HT-29 (cell line): ENCODE data around the gene SND1. TPM values are rescaled to one million over a fixed set of nuclear protein-coding genes. Genes with fewer than 3 reads are reported as not detected.

Experiments used
- DNase-seq: peaks from one replicate; pipeline ENCODE4 v3.0.0-alpha.2; 2015; ENCODE audit warnings: low spot score
- total RNA-seq: library from RNA; depleted of rRNA; stranded (reverse); fragments of >200 nt; shearing (Covaris generic); gene quantifications from 2 replicates; pipeline ENCODE4 v1.2.3, GENCODE V29; 2014

SND1 gene
- total RNA-seq, 1 experiment from 2014 or later = 178 TPM

DNA sequence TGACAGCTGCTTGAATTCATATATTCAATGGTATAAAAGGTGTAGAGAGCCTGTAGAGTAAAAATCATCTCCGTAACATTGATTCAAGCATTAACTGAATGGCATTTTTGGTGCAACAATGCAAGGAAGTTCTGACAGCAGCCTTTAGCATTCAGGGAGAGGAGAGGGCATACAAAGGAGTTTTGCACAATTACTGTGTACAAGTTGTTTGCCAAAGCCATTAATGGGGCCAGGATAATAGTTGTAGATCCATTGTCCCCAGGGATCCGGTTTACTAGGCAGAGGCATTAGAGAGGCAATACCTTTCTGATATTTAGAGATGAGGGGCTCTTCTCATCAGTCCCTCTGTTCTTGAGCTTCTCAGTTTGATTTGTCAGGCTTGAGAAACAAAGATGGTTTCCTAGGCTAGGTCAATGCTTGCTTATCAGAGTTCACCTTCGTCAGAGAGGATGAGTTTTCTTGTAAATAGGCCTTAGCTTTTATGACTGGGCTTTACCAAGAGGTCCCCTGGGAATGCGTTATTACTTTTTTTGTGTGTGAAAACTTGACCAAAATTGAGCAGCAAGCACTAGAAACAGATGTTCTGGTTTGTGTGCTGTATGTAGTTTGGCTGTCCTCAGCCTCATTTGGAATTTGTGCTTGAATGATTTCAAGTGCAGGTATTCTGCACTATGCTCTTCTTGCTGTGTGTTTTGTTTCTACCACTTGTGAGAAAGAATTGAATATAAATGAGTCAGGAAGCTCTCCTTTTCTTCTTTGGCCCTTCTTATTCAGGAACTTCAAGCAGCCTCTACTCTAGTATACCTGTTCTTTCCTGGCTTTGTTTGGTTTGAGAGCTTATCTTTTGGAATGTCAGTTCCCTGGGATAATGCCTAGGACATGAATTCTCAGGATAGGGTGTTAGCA, 32.0 kb downstream of the SND1 start:
- no peak for DNase-seq

DNA sequence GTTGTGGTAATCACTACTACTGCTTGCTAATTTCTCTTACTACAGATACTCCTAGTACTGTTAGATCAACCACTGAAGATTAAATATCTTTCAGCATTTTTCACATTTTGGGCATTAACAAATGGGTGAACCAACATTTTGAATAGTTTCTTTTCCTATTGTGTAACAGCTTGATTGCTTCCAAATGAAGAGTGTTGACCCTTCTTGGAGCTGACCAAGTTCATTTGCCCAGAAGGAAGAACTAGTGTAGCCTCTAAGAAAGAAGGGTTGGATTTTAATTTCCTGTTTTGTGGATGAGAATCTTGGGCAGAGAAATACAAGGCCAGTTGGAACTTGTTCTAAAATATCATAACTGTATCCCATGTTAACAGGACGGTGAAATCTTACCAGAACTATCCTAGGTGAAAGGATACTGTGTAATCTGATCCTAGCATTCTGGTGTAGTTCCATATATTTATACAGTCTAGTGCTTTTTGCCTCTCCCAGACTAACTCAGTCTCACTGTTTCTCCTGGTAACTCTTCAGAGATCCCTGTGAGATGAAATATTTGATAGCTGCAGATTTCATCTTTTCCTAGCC, 37.3 kb downstream of the SND1 start:
- DNase-seq = no peak

DNA sequence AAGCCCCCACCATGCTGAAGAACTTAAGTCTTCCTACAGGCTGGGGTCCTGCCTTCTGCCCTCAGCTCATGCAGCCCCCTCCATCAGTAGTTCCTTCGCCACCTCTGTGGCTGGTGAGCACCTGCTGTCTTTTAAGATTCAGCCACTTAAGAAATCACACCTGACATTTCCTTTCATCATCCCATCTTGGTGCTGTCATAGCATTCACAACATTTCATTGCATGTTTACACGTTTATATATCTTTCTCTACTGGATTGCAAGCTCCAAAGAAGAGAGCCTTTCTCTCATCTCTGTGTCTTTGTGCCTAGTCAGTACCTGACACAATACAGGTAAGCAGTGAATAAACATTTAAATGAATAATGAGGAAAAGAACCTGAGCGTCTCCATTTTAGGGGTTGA, 38.3 kb downstream of the SND1 start:
- no peak for DNase-seq

DNA sequence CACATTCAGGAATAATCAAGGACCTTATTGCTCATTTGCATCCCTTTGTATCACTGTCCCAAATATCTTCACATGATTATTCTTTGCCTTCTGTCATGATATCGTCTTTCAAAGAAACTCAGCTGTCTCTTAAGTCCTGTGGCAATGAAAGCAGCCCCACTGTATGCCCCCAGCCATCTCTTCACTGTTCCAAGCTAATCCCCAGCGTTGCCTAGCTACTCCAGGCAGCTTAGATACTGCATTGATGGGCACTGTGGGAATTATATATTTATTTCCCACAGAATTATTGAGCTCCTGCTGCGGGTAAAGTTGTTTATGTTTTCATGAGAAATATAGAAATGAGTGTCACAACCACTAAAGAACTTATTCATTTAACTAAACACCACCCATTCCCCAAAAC, 38.8 kb downstream of the SND1 start:
- DNase-seq = no peak

DNA sequence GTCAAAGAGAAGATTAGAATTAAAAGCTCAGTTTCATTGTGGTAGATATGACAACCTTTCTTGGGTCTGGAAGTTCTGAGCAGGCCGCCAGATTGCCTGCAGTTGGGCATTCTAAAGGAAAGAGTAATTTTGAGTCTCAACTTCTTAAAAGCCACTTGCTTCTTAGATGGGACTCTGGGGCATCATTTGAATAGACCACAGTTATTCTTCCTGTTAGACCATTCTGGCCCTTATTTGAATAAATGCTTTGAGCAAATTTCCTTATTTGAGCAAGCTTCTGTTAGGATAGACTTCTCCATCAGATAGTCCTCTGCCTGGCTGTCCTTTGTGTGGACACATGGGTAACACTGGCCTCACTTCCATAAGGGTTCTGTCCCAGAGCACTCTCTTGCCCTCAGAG, 40.2 kb downstream of the SND1 start:
- DNase-seq = no peak

DNA sequence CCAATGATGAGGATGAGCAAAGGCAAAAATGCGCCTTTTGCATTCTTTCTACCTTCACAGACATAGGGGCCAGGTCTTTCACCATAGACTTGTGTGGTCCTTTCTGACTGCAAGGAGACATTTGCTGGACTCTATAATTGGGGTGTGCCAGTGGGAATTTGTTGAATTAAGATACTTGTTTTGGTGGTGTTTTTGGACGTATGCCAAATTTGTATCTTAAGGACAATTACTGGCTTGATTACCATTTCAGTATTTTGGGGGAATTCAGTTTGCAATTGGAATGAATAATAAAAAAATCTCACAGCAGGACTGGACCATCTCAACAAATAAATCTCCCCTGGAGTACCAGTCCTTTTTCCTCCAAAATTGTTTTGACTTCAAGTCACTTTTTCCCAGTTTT, 47.9 kb downstream of the SND1 start:
- DNase-seq = no peak

DNA sequence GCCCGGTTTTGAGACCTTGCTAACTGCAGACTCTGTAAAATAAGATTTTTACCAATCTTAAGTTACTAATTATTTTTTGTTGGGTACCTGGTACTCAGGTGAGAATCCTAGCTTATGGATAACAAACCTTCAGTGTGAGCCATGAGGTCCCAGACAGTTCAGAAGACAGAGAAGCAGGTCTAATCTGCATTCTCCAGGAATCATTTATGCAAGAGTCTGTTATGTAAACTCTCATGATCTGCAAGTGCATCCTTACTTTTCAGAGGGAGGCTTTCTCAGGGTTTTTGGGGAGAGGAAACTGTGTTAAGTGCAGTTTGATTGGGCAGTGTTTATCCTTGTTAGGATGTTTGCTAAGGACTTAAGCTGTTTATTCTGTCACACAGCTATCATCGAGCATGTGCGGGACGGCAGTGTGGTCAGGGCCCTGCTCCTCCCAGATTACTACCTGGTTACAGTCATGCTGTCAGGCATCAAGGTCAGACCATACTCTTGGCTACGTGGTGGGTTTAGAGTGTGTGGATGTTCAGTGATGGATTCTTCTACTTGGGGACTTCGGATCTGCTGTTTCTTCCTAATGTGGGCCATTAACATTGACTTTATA, 50.2 kb downstream of the SND1 start:
- no peak for DNase-seq

DNA sequence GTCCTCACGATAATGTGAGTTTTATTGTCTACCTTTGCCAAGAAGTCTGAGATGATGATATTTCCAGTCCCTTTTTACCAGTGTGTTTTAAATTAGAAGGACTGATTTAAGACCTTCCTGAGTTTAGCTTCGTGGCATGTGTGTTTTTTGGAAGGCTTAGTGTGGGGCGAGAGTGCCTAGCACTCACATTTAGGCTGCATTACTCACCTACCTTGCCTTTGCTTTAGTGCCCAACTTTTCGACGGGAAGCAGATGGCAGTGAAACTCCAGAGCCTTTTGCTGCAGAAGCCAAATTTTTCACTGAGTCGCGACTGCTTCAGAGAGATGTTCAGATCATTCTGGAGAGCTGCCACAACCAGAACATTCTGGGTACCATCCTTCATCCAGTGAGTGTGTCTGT, 50.9 kb downstream of the SND1 start:
- DNase-seq = no peak

DNA sequence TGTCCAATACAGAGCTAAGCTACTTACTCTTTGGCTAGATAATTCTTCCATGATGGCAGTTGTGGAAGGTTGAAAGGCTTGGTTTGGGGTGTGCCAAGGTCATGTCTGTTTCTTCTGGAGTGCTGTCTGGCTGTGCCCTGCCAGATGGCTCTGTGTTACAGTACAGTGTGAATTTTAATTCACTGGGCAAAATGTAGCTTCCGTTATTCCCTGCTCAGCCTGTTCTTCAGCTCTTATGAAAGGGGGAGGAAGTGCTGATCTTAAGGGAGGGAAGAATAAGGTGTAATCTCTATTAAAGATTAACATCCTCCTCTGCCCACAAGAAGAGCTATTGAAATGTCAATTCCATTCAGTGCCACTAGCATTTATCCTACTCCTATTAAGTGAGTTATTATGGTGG, 52.2 kb downstream of the SND1 start:
- DNase-seq = peak; percentile 75

DNA sequence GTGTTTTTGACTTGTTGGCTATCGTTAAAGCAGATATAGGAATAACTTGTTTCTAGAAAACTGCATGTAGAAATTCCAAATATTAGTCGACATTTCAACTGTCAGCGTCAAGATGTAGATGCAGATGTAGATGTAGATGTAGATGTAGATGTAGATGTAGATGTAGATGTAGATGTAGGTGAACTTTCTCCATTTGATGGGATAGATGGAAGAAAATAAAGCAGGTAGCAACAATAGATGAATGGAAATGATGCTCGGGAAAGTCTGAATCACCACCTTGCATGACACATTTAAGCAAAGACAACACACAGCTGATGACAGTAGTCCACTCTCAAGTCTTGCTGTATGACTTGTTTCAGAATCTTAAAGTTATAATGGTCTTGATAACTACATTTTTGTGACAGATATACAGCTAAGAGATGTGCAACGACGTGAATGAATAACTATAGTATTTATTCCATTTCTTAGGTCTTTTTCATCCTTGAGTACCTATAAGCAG, 53.5 kb downstream of the SND1 start:
- no peak for DNase-seq

DNA sequence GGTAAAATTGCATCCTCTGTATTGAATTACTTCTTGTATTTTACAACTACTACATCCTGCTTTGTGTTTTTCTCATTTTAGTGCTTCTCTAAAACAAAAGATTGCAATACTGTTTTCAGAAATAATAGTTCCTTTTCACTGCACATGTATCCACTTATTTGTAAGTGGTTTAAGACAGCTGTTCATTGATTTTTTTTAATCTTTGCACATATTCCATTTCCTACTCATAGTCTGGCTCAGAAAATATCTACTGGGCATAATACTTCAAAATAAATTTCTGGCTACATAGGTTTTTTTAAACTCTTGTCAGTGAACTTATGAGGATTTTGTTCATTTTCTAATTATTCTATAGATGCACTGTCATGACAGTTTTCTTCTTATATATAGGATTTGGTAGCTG, 54.8 kb downstream of the SND1 start:
- no peak for DNase-seq

DNA sequence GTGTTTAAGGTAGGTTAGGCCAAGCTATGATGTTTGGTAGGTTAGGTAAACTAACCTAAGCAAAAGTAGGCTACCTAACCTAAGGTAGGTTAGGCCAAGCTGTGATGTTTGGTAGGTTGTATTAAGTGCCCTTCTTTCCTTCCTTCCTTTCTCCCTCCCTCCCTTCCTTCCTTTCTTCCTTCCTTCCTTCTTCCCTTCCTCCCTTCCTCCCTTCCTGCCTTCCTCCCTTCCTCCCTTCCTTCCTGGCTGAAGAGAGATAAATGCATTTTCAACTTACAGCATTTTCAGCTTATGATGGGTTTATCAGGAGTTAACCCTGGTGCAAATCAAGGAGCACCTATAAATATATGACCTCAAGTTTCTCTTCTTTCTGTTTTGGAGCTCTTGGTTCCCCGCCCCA, 56.2 kb downstream of the SND1 start:
- DNase-seq = no peak

DNA sequence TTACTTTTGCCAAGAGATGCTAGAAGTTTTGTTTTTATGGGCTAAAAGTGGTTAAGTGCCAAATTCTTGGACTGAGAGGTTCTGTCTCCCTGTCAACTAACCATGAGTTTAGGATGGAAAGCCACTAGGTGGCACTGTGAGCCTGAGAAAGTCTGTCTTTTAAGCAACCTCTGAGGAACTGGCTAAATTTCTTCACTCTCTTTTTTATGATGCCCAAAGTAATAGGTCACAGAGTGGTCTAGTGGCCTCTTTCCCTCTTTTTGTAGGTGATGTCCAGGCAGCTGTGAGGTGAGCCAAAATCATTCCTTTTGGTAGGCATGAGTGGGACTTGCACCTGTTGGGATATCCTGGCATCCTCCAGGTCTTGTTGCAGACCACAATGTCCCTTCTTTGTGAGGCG, 56.8 kb downstream of the SND1 start:
- peak; percentile 89 for DNase-seq

DNA sequence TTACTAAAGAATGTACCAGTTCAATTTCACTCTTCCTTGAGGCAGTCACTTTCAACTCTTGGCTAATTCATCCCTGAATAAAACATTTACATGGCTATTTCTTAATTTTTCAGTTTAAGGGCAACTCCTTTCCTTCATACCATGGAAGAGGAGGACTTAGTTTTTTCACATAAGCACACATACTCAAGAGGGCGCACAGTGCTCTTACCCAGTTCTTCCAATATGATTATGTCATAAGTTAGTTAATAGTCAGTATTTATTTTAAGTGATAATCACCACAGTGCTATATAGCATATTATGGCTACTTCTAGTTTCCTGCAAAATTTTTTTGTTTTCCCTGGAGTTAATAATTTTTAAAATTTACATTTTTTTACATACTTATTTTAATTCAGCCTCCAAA, 58.6 kb downstream of the SND1 start:
- DNase-seq = no peak

DNA sequence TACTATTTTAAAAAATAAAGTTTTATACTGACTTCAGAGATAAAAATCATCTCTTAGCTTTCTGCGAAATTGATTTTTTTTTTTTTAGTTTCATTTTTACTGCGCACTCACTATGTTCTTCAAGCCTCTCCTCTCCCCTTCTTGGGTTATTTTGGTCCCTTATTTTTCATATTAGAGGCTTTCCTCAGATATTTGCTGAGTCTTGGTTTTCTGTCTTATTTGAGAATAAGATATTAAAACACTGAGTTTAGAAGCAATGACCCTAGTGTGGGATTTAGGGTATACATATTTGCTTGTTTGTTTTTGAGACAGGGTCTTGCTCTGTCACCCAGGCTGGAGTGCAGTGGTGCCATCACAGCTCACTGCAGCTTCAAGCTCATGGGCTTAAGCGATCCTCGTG, 59.9 kb downstream of the SND1 start:
- DNase-seq = no peak

DNA sequence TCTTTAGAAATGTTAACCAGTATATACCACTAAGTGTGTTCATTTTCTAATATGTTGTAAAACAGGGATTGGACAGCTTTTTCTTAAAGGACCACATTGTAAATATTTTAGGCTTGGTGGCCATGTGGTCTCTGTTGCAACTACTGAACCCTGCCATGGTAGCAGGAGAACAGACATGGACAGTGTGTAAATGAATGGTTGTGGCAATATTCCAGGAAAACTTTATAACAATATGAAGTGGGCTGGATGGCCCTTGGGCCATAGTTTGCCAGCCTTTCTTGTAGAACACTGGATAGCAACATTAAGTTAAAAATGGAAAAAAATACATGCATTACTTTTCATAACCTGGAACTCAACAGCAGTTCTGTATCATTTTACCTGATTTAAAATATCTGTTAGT, 61.0 kb downstream of the SND1 start:
- DNase-seq = no peak

DNA sequence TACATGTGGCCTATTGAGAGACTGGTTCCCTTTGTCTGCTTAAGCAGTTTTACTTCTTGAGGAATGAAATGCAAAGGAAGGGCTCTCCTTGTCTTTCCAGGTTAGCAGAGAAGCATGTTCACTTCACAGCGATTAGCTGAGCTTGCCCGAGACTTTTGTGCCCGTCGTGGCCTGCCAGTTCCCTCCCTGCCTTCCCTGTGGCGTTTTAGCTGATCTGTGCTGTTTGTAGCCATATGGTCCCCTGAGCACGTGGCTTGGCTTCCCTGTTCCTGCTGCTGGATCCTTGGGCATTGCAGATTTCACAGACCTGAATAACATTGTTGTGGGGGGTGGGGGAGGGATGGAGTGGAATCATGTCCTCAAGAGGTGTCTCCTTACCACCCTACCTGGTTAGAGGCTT, 61.8 kb downstream of the SND1 start:
- DNase-seq = no peak

DNA sequence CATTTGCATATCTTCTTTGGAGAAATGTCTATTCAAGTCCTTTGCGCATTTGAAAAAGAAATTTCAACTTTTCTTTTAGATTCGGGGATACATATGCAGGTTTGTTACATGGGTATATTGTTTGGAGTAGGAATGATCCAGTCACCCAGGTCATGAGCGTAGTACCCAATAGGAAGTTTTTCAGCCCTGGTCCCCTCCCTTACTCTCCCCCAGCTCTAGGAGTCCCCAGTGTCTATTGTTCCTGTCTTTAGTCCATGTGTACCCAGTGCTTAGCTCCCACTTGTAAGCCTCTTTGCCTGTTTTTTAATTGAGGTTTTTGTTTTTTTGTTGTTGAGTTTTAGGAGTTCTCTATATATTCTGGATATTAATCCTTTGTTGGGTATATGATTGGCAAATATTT, 63.3 kb downstream of the SND1 start:
- DNase-seq = no peak

DNA sequence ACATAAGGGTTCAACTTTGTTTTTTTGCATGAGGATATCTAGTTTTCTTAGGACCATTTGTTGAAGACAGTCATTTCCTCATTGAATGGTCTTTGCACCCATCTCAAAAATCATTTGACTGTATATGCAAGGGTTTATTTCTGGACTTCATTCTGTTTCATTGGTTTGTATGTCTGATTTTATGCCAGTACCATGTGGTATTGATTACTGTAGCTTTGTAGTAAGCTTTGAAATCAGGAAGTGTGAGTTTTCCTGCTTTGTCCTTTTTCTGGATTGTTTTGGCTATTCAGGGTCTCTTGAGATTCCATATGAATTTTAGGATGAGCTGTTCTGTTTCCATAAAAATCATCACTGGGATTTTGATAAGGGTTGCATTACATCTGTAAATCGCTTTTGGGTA, 63.9 kb downstream of the SND1 start:
- no peak for DNase-seq

DNA sequence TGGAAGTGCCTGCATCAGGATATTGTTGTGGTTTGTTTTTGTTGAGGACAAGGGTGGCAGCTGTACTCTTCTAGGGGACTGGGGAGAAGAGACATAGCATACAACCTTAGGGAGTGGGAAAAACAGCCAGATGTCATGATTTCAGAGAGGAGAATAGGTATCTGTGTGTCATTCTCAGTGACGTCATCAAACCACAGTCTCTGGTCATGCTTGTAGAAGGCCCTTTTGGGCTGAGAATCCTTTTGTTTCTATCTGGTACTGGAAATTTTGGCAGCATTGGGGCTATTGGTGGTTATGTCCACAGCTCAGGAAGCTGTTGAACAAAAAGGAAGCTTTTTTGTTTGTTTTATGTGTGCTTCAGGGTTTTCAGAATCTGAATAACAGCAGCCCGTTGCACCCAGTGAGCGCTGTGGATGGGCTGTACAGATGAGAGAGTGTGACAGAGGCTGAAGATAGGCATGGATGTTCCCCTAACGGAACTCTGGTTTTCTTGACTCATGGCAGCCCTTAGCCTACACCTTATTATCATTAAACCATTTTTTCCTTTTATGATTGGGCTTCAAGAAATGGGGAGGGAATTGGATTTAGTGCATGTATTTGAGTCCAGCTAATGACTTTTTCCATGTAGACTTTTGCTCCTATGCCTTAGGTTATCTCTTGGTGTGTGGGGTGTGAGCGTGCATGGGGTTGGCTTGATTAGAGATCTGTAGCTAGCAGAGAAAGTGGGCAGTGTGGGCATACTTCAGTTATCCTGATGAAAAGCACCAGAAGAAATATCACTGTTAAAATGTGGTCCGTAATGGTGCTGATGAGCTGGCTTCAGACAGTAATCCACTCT, 65.7 kb downstream of the SND1 start:
- DNase-seq = no peak

DNA sequence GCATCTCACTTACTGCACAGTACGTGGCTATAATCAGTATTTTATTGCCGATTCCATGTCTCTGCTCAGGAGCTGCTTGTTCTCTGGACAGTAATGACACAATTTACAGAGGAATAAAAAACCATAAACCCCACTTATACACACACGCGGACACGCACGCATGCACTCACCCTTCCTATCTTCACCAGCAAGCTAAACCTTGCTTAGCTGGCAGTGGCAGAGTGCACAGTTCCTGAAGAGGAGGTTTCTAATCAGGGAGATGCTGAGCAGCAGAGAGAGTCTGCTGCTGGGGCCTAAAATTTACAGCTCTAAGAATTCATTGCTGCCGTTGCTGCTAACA, 66.3 kb downstream of the SND1 start:
- no peak for DNase-seq

DNA sequence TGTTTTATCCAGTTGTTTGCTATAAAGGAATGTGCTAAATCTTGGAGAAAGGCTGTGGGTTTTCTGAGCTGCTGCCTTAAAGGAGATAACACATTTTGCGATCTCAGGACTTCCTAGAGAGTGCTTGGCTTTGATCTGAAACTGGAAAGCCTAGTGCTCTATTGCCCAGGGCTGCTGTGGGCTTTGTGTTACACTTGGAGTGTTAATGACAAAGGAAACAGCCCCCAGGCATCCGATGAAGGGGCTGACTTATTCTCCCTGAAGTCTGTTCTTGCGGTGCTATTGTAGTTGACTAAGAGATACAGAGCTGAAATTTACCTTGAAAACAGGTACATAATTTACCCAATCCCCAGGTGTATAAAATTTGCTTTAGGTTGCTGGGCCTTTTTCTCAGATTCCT, 74.5 kb downstream of the SND1 start:
- DNase-seq = no peak
